HG02759 (cell line): ENCODE measurements around the gene MFNG.
A peak's percentile ranks its signal among the peaks of the same experiment; 100 is the strongest.

ENCODE experiments used
- ATAC-seq: cut with Tn5 transposase; IDR thresholded peaks from one replicate; pipeline ENCODE4 v1.9.1; 2021; ENCODE audit warnings: mild to moderate bottlenecking, moderate library complexity; ENCODE audit not compliant: unreplicated experiment

The MFNG gene

GRCh38 chr22:37497062-37497599 lies 10.9 kb upstream of the MFNG start:
- ATAC-seq = no peak

- no peak for ATAC-seq
Observed at GRCh38 chr22:37496651-37497050, 10.5 kb upstream of the MFNG start.

GRCh38 chr22:37493979-37494378 lies 7.8 kb upstream of the MFNG start:
- no peak for ATAC-seq

- ATAC-seq = no peak
Observed at GRCh38 chr22:37492428-37493344, 6.5 kb upstream of the MFNG start.

GRCh38 chr22:37491559-37492427 lies 5.6 kb upstream of the MFNG start:
- no peak for ATAC-seq

GRCh38 chr22:37491106-37491505 lies 4.9 kb upstream of the MFNG start:
- no peak for ATAC-seq

- ATAC-seq = no peak
Observed at GRCh38 chr22:37489983-37490382, 3.8 kb upstream of the MFNG start.

GRCh38 chr22:37488337-37489135 lies 2.4 kb upstream of the MFNG start:
- no peak for ATAC-seq

- no peak for ATAC-seq
Observed at GRCh38 chr22:37487571-37487970, 1.4 kb upstream of the MFNG start.

- no peak for ATAC-seq
Observed at GRCh38 chr22:37487129-37487528, 945 bp upstream of the MFNG start.

- peak; percentile 3 for ATAC-seq
Observed at GRCh38 chr22:37485395-37486223, 575 bp downstream of the MFNG start.

- peak; percentile 40 for ATAC-seq
Observed at GRCh38 chr22:37484480-37485394, 1.4 kb downstream of the MFNG start.

- ATAC-seq = no peak
Observed at GRCh38 chr22:37483050-37483449, 3.1 kb downstream of the MFNG start.

- ATAC-seq = no peak
Observed at GRCh38 chr22:37482244-37482643, 3.9 kb downstream of the MFNG start.

- ATAC-seq = no peak
Observed at GRCh38 chr22:37481347-37481907, 4.8 kb downstream of the MFNG start.

GRCh38 chr22:37480387-37481346 lies 5.5 kb downstream of the MFNG start:
- ATAC-seq = no peak

- no peak for ATAC-seq
Observed at GRCh38 chr22:37479196-37479595, 7.0 kb downstream of the MFNG start.
